HCT116 (cell line): ENCODE results near the gene ATG4D.
A peak's percentile ranks its signal among the peaks of the same experiment; 100 is the strongest.

Source experiments
- CEBPB ChIP-seq: IDR thresholded peaks from 2 replicates; pipeline ENCODE4 v1.6.1; 2012; ENCODE audit warnings: low read depth
- CTCF ChIP-seq, 3 experiments: fragments of 200-600 bp in 1 of 3; sonication (generic) in 1 of 3; IDR thresholded peaks in 2 of 3; conservative IDR thresholded peaks in 1 of 3; 2 replicates each; pipeline ENCODE4 v1.5.1; 2012 to 2017; ENCODE audit warnings: low read depth in 2 of 3, low read length in 2 of 3, antibody characterized with exemption in 1 of 3, borderline replicate concordance in 1 of 3, control low read depth in 1 of 3, mild to moderate bottlenecking in 1 of 3, mixed read lengths in 1 of 3, mixed run types in 1 of 3, moderate library complexity in 1 of 3; ENCODE audit not compliant: insufficient read depth in 1 of 3
- ELF1 ChIP-seq: IDR thresholded peaks from 2 replicates; pipeline ENCODE4 v1.6.1; 2012; ENCODE audit warnings: low read depth, borderline replicate concordance
- EZH2 ChIP-seq: fragments of 200-600 bp; sonication (generic); IDR thresholded peaks from 2 replicates; pipeline ENCODE4 v1.6.1; 2017; ENCODE audit warnings: antibody characterized with exemption, mixed run types
- MAX ChIP-seq: IDR thresholded peaks from 2 replicates; pipeline ENCODE4 v1.6.1; 2012
- POLR2A ChIP-seq: IDR thresholded peaks from 2 replicates; pipeline ENCODE4 v1.7.0; 2011; ENCODE audit warnings: borderline replicate concordance; ENCODE audit not compliant: insufficient read depth, insufficient read length; ENCODE audit errors: extremely low read depth
- POLR2AphosphoS5 ChIP-seq: IDR thresholded peaks from 2 replicates; pipeline ENCODE4 v1.6.1; 2011; ENCODE audit warnings: mild to moderate bottlenecking, low read depth, low read length, moderate library complexity
- RAD21 ChIP-seq: IDR thresholded peaks from 2 replicates; pipeline ENCODE4 v1.6.1; 2012; ENCODE audit warnings: low read depth, mild to moderate bottlenecking
- SP1 ChIP-seq: IDR thresholded peaks from 2 replicates; pipeline ENCODE4 v1.6.1; 2012; ENCODE audit warnings: low read depth
- TCF7L2 ChIP-seq: IDR thresholded peaks from 2 replicates; pipeline ENCODE4 v1.7.0; 2011; ENCODE audit warnings: borderline replicate concordance, inconsistent platforms; ENCODE audit not compliant: insufficient read depth, insufficient read length; ENCODE audit errors: extremely low read depth
- YY1 ChIP-seq: IDR thresholded peaks from 2 replicates; pipeline ENCODE4 v1.6.1; 2011; ENCODE audit warnings: low read length, low read depth, moderate library complexity, mild to moderate bottlenecking; ENCODE audit not compliant: insufficient replicate concordance; ENCODE audit errors: extremely low read depth
- ZFX ChIP-seq: fragments of 450-650 bp; IDR thresholded peaks from 2 replicates; pipeline ENCODE4 v1.6.1; 2017
- ZNF274 ChIP-seq: fragments of 200-500 bp; sonication (Bioruptor generic); IDR thresholded peaks from 2 replicates; pipeline ENCODE4 v1.6.1; 2014; ENCODE audit warnings: mild to moderate bottlenecking, low read depth, low read length, inconsistent platforms
- TF ChIP-seq, protein P1 (sequence below): IDR thresholded peaks from 2 replicates; pipeline ENCODE4 v1.6.1; 2012; ENCODE audit warnings: low read depth

- TF ChIP-seq YY1 (peak; percentile 90), POLR2AphosphoS5 (peak; percentile 92), MAX (no peak; the same call in 1 of the 2 replicates), CTCF (IDR thresholded peaks at IDR 0.05 in 2 of 3, conservative IDR thresholded peaks at IDR 0.05 in 1 of 3; ENCODE audit: borderline replicate concordance in 1 of 3, insufficient read depth in 1 of 3, low read depth in 2 of 3, low read length in 2 of 3) (no peak), RAD21 (no peak), CEBPB (no peak), ZNF274 (no peak), ELF1 (no peak), POLR2A (peak; percentile 44), EZH2 (no peak), ZFX (peak; percentile 87; the same call in 1 of the 2 replicates), SP1 (peak; percentile 11; the same call in 1 of the 2 replicates), TCF7L2 (no peak)
- TF ChIP-seq, protein P1, sequence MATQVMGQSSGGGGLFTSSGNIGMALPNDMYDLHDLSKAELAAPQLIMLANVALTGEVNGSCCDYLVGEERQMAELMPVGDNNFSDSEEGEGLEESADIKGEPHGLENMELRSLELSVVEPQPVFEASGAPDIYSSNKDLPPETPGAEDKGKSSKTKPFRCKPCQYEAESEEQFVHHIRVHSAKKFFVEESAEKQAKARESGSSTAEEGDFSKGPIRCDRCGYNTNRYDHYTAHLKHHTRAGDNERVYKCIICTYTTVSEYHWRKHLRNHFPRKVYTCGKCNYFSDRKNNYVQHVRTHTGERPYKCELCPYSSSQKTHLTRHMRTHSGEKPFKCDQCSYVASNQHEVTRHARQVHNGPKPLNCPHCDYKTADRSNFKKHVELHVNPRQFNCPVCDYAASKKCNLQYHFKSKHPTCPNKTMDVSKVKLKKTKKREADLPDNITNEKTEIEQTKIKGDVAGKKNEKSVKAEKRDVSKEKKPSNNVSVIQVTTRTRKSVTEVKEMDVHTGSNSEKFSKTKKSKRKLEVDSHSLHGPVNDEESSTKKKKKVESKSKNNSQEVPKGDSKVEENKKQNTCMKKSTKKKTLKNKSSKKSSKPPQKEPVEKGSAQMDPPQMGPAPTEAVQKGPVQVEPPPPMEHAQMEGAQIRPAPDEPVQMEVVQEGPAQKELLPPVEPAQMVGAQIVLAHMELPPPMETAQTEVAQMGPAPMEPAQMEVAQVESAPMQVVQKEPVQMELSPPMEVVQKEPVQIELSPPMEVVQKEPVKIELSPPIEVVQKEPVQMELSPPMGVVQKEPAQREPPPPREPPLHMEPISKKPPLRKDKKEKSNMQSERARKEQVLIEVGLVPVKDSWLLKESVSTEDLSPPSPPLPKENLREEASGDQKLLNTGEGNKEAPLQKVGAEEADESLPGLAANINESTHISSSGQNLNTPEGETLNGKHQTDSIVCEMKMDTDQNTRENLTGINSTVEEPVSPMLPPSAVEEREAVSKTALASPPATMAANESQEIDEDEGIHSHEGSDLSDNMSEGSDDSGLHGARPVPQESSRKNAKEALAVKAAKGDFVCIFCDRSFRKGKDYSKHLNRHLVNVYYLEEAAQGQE: no peak
These were observed at the start of gene ATG4D for GRCh38 chr19:10543420-10544241.
